ENCODE measurements around the gene PTGIR. TPM values are rescaled to one million over a fixed set of nuclear protein-coding genes. Genes with fewer than 3 reads are reported as not detected.

PTGIR gene
- total and polyA plus RNA-seq, 10 of the 15 experiments (the other 5 are each of a cell fraction or from before 2014, with no cell fraction given) = 0.34 to 29.1 (median 9.9) TPM

DNA sequence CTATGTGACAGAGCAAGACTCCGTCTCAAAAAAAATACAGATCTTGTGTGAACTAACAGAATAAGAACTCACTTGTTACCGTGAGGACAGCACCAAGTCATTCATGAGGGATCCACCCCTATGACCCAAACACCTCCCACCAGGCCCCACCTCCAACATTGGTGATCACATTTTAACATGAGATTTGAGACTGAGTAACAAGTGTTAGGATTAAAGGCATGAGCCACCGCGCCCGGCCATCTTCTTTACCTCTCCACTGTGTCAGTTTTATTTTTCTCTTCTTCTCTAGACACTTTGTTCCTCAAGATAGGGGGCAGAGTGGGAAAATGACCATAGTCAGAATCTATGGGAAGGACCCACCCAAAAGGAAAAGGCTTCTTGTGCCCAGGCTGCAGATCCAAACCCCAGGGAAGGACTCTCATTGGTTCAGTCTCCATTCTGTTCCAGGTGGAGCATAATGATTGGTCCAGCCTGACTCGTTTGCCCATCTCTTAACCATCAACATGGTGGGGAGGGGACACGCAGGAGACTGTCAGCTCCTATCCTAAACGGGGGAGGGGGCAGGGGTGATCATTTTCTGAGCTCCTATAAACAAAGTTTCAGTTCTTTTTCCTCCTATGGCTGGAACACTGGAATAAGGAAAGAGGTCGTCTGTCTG lies 25.0 kb downstream of the PTGIR start:
- TF ChIP-seq POU2F2 (IDR thresholded peaks at IDR 0.05; ENCODE audit: borderline replicate concordance, low read depth, low read length) = no peak
- no peak for TF ChIP-seq ZZZ3 (IDR thresholded peaks at IDR 0.05; ENCODE audit: control insufficient read depth, insufficient read length, low read depth)
- TF ChIP-seq NFYB (IDR thresholded peaks at IDR 0.05; ENCODE audit: insufficient read depth, low read depth, low read length) = peak; percentile 56; the same call in 1 of the 2 replicates
- TF ChIP-seq MTA2 (IDR thresholded peaks at IDR 0.05; ENCODE audit: low read depth) = no peak
- peak overlapping the region; percentile 94 for H3K9ac ChIP-seq (ENCODE audit: control insufficient read depth, insufficient read depth, low read length)
- RAD21 ChIA-PET (ENCODE audit: unreplicated experiment) = interaction anchor here (1.0 to 4.7 kb wide), 6 partner anchors 13 to 145 kb away, joined by 3 to 48 read pairs (median 22); partner anchors contain the start of genes DACT3 and PRKD2
- peak overlapping the region; percentile 98 for H3K27ac ChIP-seq (ENCODE audit: control insufficient read depth, insufficient read depth)
- H2AFZ ChIP-seq (ENCODE audit: control insufficient read depth, low read depth, low read length) = peak overlapping the region; percentile 97
- H3K27me3 ChIP-seq (replicated peaks in 1 of 2; ENCODE audit: control insufficient read depth in 2 of 2, insufficient read depth in 2 of 2, low read length in 1 of 2) = no peaks in the 10 kb centered on the region
- H3K4me3 ChIP-seq = peak overlapping the region; percentile 72
- no TSS peak for BruUV-seq (replicated peaks)
- intact Hi-C loops (cut with micrococcal nuclease; ENCODE audit: unreplicated experiment) (no loop called here), in situ Hi-C loops (cut with MboI) (no loop called here)
- peak overlapping the region; percentile 73 for H3K4me2 ChIP-seq (ENCODE audit: control insufficient read depth, insufficient read depth)
- no peak for DNase-seq (ENCODE audit: low read depth, low spot score)
- 56% methylated on average over 9 of the region's 9 CpGs for WGBS (ENCODE audit: insufficient coverage, insufficient replicate concordance, low lambda C conversion rate, missing lambda C conversion rate)
- H4K20me1 ChIP-seq (ENCODE audit: control insufficient read depth, insufficient read depth) = peaks cover 8% of the 10 kb centered on the region
- H3K9me3 ChIP-seq (replicated peaks; ENCODE audit: control insufficient read depth, insufficient read depth, low read length) = peaks cover 7% of the 10 kb centered on the region; the same call in 2 of the 3 replicates
- H3K36me3 ChIP-seq (ENCODE audit: control insufficient read depth in 2 of 2, insufficient read depth in 2 of 2, low read length in 1 of 2) = no peaks in the 10 kb centered on the region; a peak in 1 of 4 replicates
- peaks cover 37% of the 10 kb centered on the region for H3K79me2 ChIP-seq (ENCODE audit: control insufficient read depth, insufficient read depth, low read length)
- peaks cover 12% of the 10 kb centered on the region for H3K4me1 ChIP-seq (ENCODE audit: control insufficient read depth, insufficient read depth, low read length)
- CTCF ChIA-PET = interaction anchor here (0.8 to 5.6 kb wide), 5 partner anchors 15 to 67 kb away, joined by 3 to 73 read pairs (median 13); partner anchors contain the start of gene DACT3
- FAIRE-seq = no peak
- ATAC-seq = no peak
- SMC1A ChIA-PET (ENCODE audit: uncharacterized antibody, unreplicated experiment) = interaction anchor here (1.0 to 4.7 kb wide), 3 partner anchors 16 to 62 kb away, joined by 4 to 83 read pairs (median 25); partner anchors contain the start of genes DACT3 and PTGIR
- POLR2A ChIA-PET = interaction anchor here (1.0 to 7.3 kb wide), 5 partner anchors 13 to 605 kb away, joined by 3 to 72 read pairs (median 5); partner anchors contain the start of genes CCDC61, DACT3 and PTGIR

- ChIA-PET RAD21 (ENCODE audit: unreplicated experiment) (no interaction called here), CTCF (interaction anchor here (1.2 to 5.6 kb wide), 6 partner anchors 13 to 251 kb away, joined by 3 to 73 read pairs (median 6); partner anchors contain the start of genes DACT3 and PPP5C), SMC1A (ENCODE audit: uncharacterized antibody, unreplicated experiment) (no interaction called here), POLR2A (interaction anchor here (1.2 kb wide), 1 partner anchor 245 kb away, joined by 3 read pairs; no protein-coding TSS in a partner anchor)
- Histone ChIP-seq H3K27me3 (replicated peaks in 1 of 2; ENCODE audit: control insufficient read depth in 2 of 2, insufficient read depth in 2 of 2, low read length in 1 of 2) (no peaks in the 10 kb centered on the region), H3K27ac (ENCODE audit: control insufficient read depth, insufficient read depth) (no peak overlapping the region), H3K9ac (ENCODE audit: control insufficient read depth, insufficient read depth, low read length) (no peak overlapping the region), H3K9me3 (replicated peaks; ENCODE audit: control insufficient read depth, insufficient read depth, low read length) (peaks cover 7% of the 10 kb centered on the region; the same call in 2 of the 3 replicates), H3K4me2 (ENCODE audit: control insufficient read depth, insufficient read depth) (no peak overlapping the region), H4K20me1 (ENCODE audit: control insufficient read depth, insufficient read depth) (peaks cover 6% of the 10 kb centered on the region), H3K4me3 (no peak overlapping the region), H3K4me1 (ENCODE audit: control insufficient read depth, insufficient read depth, low read length) (peaks cover 6% of the 10 kb centered on the region), H2AFZ (ENCODE audit: control insufficient read depth, low read depth, low read length) (no peak overlapping the region), H3K36me3 (ENCODE audit: control insufficient read depth in 2 of 2, insufficient read depth in 2 of 2, low read length in 1 of 2) (no peaks in the 10 kb centered on the region), H3K79me2 (ENCODE audit: control insufficient read depth, insufficient read depth, low read length) (peaks cover 23% of the 10 kb centered on the region)
- ATAC-seq (no peak), DNase-seq (ENCODE audit: low read depth, low spot score) (no peak), FAIRE-seq (no peak)
- in situ Hi-C loops (cut with MboI) (no loop called here), intact Hi-C loops (cut with micrococcal nuclease; ENCODE audit: unreplicated experiment) (no loop called here)
- BruUV-seq (replicated peaks) = no TSS peak
- 79% methylated on average over 4 of the region's 4 CpGs for WGBS (ENCODE audit: insufficient coverage, insufficient replicate concordance, low lambda C conversion rate, missing lambda C conversion rate)
- TF ChIP-seq MYC (IDR thresholded peaks at IDR 0.05; ENCODE audit: insufficient read depth, insufficient read length, insufficient replicate concordance, low read length, severe bottlenecking) (no peak), ZZZ3 (IDR thresholded peaks at IDR 0.05; ENCODE audit: control insufficient read depth, insufficient read length, low read depth) (no peak), CHD4 (IDR thresholded peaks at IDR 0.05) (no peak), LARP7 (IDR thresholded peaks at IDR 0.05) (no peak), POLR2AphosphoS2 (IDR thresholded peaks at IDR 0.05; ENCODE audit: low read depth, low read length) (no peak), ELK1 (IDR thresholded peaks at IDR 0.05; ENCODE audit: low read depth, low read length) (no peak), GATAD2B (conservative IDR thresholded peaks at IDR 0.05; ENCODE audit: low read depth) (no peak)
- TF ChIP-seq, protein P1, sequence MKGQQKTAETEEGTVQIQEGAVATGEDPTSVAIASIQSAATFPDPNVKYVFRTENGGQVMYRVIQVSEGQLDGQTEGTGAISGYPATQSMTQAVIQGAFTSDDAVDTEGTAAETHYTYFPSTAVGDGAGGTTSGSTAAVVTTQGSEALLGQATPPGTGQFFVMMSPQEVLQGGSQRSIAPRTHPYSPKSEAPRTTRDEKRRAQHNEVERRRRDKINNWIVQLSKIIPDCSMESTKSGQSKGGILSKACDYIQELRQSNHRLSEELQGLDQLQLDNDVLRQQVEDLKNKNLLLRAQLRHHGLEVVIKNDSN (IDR thresholded peaks at IDR 0.05; ENCODE audit: borderline replicate concordance, extremely low read length, insufficient read depth, low read depth, low read length) = no peak
Observed at GRCh38 chr19:46598372-46598917, 26.4 kb downstream of the PTGIR start.

Data from GM12878 (cell line).